Measurements from ENCODE around the gene LONP1.

- no peak for TF ChIP-seq CTCF (IDR thresholded peaks at IDR 0.05)
- no peak for TF ChIP-seq POLR2A (IDR thresholded peaks at IDR 0.05)
- no peak for TF ChIP-seq EP300 (IDR thresholded peaks at IDR 0.05)
Observed at GRCh38 chr19:5693195-5694166, 26.5 kb downstream of the LONP1 start.
